T-helper 22 cell (primary cell): ENCODE data around the gene SHROOM2.
A peak's percentile ranks its signal among the peaks of the same experiment; 100 is the strongest.

Experiments
- DNase-seq: peaks from one replicate; pipeline ENCODE4 v3.0.0-alpha.2; 2020; ENCODE audit warnings: low read depth

Gene SHROOM2

DNA sequence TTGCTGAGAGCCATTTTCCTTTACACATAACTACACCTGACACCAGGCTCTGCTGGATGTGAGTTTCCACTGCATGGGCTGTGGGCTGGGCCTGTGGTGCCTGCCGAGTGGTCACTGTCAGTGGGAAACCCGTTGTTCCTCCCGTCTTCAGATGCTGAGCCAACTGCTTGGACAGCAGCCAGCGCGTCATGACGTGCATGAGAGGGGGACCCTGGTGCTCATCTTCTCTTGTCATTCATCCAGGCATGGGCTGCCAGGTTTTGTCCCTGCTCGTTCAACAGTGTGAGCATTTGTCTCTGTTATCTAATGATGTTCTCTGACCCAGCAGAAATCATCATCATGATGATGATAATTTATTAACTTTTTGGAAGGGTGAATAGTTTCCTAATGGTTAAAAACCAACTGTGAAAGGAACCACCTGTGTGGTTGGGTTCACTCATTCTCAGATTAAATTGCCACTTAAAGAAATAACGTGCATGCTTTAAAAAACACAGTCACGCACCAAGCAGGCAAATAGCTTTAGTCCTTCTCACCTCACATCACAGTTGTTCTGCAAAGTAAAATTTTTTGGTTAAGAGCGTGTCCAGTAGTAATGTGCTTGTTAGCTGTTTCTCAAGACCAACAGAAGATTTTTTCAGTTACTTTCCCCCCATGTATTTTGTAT lies 161.0 kb downstream of the SHROOM2 start:
- DNase-seq = no peak

DNA sequence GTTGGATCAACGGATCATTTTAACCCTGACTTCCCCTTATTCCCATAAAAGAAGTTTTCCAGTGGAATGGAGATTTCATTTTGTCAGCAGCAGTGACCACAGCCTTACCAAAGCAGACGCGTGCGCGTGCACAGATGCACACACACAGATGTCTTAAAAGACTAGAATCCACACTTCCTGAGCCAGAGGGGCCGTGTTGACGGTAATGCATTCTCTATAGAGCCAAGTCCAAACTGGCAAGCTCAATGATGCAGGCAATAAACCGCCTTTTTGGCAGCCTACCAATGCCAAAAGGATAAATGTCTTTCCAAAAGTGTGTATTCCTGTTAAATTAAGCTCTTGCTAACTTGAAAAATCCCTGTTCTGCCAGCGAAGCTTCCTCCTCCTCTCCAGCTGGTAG lies 162.2 kb downstream of the SHROOM2 start:
- DNase-seq = no peak

DNA sequence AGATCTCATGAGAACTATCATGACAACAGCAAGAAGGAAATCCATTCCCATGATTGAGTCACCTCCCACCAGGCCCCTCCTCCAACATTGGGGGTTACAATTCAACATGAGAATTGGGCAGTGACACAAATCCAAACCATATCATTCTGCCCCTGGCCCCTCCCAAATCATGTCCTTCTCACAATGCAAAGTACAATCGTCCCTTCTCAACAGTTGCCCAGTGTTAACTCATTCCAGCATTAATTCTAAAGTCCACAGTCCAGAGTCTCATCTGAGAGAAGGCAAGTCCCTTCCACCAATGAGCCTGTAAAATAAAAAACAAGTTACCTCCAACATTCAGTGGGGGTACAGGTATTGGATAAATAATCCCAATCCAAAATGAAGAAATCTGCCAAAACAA lies 166.1 kb downstream of the SHROOM2 start:
- DNase-seq = no peak

DNA sequence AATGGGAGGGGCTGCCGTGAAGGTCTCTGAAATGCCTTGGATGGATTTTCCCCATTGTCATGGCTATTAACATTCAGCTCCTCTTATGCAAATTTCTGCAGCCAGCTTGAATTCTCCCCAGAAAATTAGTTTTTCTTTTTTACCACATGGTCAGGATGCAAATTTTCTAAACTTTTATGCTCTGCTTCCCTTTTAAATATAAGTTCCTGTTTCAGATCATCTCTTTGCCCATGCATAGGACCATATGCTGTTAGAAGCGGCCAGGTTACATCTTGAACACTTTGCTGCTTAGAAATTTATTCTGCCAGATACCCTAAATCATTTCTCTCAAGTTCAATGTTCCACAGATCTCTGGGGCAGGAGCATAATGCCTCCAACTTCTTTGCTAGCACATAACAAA lies 167.2 kb downstream of the SHROOM2 start:
- no peak for DNase-seq

DNA sequence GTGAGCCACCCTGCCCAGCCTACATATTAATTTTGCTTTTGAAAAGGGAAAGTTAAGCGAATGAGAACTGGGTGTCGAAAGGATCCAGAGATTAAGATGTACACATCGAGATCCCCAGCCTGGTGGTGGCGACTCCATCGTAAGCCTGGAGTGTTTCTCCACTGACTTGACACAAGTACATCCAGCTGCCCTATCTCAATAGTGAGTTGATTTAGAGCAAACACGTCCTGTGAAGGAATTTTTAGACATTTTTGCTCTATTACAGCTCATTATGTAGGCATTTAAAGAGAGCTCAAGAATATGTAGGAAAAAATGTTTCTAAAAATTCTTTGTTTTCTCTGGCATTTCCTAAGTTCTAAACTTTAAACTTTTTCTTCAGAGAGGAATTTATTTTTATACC lies 169.3 kb downstream of the SHROOM2 start:
- DNase-seq = no peak

DNA sequence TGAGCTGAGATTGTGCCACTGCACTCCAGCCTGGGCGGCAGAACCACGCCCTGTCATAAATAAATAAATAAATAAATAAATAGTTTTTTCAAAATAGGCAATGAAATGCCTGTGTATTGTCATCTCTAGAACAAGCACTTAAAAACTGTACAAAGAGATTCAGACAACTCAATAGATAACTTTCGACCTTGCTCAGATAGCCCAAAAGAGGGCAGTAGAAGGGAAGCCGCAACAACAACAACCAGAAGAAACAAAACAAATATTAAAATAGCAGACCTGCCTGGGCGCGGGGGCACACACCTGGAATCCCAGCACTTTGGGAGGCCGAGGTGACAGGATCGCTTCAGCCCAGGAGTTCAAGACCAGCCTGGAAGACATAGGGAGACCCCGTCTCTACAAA lies 171.5 kb downstream of the SHROOM2 start:
- no peak for DNase-seq

DNA sequence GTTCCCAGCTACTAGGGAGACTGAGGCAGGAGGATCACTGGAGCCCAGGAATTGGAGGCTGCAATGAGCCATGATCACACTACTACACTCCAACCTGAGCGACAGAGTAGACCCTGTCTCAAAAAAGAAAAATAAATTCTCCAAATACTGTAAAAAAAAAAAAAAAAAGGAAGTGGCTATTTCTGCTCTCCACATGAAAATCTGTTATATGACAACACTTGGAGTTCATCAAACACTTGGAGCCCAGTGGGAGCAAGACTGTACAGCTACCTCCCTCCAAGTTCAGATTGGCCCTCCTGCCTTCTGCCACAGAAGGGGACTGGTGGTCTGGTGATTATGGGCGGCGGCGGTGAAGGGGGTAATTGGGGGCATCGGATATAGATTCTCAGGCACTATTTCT lies 172.0 kb downstream of the SHROOM2 start:
- no peak for DNase-seq

DNA sequence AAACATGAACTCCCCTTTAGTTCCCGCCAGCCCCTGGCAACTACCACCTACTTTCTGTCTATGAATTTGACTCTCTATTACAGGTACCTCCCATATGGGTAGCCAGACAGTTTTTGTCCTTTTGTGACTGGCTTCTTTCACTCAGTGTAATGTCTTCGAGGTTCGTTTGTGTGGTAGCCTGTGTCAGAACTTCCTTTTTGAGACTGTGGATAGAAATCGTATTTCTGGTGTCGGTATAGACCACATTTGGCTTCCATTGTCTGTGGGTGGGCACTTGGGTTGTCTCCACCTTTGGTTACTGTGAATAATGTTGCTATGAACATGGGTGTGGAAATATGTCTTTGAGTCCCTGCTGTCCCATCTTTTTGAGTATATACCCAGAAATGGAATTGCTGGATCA lies 175.5 kb downstream of the SHROOM2 start:
- DNase-seq = no peak

DNA sequence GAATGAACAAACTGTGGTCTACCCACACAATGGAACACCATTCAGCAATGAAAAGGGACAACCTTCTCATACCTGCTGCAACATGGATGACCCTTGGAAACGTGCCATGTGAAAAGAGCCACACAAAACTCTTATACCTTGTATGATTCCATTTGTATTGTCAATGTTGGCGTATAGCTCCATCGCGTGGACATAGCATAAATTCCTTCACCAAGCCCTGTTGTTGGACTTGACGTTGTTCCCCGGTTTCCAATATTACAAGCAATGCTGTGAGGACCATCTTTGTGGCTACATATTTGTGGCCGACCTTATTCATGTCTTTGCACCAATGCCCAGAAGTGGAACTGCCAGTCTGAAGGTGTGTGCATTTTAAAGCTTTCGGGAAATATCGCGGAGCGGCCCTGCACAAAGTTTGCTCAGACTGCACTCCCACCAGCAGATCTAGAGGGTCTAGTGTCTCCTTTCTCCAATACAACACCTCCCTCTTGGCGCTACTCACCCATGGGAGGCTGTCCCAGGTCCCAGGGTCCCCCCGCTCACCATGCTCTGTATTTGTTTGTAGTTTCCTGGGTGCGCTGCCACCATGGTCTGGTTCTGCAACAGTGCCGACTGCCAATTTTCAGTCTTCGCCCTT lies 180.7 kb downstream of the SHROOM2 start, which contains the start of gene CLDN34:
CLDN34 (plus strand) TSS at position 584 of the 634 bp plus-strand sequence; CDS start at position 584, 0 bp downstream.
- no peak for DNase-seq

DNA sequence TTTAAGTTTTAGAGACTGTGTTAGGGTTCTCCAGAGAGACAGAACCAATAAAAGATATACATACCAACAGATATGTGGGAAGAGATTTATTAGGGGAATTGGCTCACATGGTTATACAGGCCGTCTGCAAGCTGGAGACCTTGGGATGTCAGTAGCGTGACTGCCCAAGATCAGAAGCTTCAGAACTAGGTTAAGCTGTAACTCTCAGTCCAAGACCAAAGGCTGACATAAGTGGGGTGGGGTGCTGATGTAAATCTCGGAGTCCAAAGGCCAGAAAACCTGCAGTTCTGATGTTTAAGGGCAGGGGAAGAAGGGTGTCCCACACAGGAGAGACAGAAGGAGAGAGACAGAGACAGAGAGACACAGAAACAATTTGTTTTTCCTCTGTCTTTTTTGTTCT lies 191.4 kb downstream of the SHROOM2 start:
- DNase-seq = no peak

DNA sequence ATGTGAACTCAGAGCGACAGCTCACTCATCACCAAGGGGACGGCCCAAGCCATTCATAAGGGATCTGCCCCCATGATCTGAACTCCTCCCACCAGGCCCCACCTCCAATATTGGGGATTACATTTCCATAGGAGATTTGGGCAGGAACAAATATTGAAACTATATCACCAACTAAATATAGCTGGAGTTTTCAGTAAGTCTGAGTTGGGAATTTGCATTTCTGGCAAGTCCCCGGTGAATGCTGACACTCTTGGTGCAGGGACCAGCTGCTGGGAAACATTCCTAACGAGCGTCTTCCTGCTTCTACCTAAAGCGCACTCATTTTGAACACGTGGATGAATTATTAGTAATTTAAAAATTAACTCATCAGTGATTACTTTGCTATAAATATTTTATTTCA lies 194.2 kb downstream of the SHROOM2 start:
- no peak for DNase-seq

DNA sequence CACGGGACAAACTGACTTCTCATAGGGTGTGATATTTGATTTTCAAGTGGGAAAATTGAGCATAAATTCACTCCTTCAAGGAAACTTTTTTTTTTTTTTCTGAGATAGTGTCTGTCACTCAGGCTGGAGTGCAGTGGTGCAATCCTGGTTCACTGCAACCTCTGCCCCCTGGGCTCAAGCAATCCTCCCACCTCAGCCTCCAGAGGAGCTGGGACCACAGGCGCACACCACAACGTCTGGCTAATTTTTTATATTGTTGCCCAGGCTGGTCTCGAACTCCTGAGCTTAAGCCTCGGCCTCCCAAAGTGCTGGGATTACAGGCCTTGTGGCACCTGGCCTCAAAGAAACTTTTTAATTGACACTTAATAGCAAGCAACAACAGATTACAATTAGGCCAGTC lies 194.7 kb downstream of the SHROOM2 start:
- no peak for DNase-seq

DNA sequence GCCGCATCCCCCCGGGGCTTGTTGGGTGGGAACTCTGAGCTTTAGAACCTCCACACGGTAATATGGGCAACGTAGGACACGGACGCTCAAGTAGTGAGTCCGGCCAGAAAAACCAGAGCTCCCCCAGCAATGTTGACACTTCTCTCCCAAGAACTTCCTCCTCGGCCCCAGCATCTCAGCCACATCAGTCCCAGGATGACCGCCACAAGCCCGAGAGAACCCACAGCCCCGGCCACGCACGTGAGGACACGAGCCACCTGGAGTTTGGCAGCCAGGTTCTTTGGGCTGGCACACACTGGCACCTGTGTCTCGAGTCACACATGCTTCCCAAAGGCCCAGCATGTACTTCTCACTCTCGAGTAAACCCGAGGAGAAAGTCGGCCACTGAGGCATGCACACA lies 197.2 kb downstream of the SHROOM2 start:
- DNase-seq = no peak

DNA sequence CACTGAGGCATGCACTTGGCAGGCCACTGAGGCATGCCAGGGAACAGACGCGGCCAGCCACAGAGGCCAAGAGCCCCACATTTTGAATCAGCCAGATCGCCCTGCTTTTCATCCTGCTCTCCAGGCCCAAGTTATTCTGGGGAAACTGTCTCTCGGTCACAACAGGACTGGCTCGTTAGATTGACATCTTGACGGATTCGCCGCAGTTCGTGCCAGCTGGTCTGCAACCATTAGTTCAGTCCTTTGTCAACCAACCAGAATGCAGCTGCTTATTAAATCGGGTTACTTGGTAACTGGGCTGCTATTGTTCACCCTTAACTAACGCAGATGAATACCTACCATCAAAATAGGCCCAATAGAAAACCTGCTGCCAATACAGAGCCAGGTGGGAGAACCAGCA lies 197.6 kb downstream of the SHROOM2 start:
- no peak for DNase-seq

DNA sequence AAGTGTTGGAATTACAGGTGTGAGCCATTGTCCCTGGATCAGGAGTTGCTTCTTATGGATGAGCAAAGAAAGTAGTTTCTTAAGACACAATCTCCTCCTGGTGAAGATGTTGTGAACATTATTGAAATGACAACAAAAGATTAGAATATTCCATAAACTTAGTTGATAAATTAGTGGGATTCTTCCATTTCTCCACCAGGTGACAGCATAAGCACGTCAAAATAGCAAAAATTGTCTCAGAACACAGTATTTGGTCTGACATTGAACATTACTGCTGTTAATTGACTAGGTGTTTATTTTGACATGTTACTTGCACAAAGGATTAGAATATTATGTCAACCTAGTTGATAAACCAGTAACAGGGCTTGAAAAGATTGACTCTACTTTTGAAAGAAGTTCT lies 202.5 kb downstream of the SHROOM2 start:
- no peak for DNase-seq

DNA sequence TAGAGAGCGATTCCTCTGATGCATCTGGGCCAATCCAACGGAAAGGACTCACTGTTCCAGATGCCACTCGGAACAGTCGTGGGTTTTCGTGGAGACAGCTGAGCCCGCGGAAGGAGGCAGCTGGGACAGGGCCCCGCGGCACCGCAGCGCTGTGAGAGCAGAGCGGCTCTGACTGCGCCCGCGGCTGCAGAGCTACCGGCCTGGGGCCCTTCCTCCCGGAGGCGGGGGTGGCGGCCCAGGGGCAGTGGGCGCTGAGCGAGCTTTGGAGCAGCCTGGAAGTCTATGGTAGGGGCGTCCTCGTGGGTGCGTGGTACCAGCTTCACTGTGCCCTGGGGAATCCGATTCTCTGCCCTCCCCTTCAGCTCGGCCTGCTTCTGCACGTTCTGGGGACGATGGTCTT lies 205.8 kb downstream of the SHROOM2 start:
- no peak for DNase-seq

DNA sequence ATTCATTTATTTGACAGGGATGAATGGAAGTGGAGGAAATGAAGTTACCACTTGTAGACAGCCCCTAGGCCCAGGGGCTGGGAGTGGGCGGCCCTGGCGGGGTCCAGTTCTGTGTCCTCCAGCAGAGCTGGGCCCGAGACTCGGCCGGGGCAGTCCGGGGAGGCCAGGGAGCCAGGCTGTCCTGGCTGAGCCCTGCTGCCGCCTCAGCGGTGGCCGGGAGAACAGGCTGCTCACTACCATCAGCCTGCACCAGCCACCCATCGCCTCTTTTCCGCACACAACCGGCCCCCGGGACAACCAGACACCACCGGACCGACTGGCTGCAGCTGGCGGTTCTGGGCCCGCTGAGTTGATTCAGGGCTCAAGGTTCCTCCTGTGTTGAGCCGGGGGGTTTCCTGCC lies 206.5 kb downstream of the SHROOM2 start:
- no peak for DNase-seq

DNA sequence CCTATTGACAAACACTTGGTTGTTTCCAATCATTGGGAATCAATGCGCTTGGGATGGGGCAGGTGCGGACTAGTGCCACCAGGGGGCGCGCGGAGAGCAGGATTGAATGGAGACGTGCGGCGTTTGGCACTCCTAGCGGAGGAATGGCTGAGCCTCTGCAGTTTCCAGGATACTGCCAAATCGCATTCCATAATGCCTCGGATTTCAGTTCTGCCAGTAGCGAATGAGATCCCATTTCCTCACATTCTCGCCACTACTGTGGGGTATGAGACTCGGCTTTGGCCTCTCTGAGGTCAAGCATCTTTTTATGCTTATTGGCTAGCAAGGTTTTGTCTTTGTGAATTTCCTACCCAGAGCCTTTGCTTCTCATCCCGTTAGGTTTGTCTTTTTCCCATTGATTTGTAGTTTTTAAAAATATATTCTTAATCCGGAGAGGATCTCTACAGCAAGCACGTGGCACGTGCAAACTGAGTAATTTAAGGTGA lies 209.7 kb downstream of the SHROOM2 start:
- DNase-seq = peak; percentile 56

DNA sequence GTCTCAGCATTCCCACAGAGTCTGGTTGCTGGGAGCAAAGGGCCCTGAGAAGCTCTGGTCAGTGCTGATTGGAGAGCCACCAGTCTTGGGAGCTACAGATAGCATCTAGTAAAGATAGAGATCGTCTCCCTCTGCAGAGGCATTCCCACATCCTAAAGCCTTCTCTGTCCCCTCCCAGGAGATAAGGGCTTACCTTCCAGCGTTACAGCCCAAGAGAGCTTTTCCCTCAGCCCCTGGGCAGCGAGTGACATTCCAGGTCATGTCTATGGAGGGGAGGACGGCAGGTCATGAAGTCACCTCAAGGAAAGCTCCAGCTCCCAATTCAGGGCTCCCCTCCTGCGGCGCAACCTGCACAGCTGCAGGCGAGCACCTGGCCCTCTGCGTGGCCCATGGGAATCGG lies 210.8 kb downstream of the SHROOM2 start:
- DNase-seq = no peak

DNA sequence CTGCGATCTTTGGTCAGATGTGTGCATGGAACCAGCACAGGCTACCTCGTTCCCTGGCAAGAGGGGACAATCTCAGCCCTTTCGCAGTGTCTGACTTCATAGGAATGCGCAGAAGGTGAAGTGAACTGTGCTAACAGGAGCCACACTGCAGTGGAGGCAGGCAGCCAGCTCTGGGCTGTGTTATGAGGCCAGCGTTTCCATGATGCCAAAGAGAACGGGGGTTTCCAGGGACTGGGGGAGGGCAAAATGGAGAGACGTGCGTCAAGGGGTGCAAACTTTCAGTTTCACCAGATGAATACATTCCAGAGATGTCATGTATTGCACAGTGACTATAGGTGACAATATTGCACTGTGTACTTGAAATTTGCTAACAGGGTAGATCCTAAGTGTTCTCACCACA lies 211.3 kb downstream of the SHROOM2 start:
- no peak for DNase-seq
